ENCODE results near the gene MVK.

MVK gene

DNA sequence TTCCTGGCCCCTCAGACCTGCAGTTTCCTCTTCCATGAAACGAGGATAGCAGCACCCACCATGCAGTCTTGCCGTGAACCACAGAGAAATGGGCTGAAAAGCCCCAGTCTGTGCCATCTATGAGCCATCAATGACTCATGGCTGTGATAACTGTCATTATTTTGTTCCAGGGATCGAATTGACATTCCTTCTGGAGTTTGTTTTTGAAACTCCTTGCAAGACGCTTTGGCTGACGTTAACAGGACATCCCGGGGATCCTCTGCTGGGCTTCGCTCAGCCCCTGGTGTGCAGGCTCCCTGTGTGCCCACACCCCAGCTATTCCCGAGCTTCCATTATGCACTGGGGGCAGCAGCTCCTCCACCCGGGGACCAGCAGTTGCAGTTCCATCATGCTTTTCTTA is 34.1 kb upstream of the MVK start:
- TF ChIP-seq, protein P1, sequence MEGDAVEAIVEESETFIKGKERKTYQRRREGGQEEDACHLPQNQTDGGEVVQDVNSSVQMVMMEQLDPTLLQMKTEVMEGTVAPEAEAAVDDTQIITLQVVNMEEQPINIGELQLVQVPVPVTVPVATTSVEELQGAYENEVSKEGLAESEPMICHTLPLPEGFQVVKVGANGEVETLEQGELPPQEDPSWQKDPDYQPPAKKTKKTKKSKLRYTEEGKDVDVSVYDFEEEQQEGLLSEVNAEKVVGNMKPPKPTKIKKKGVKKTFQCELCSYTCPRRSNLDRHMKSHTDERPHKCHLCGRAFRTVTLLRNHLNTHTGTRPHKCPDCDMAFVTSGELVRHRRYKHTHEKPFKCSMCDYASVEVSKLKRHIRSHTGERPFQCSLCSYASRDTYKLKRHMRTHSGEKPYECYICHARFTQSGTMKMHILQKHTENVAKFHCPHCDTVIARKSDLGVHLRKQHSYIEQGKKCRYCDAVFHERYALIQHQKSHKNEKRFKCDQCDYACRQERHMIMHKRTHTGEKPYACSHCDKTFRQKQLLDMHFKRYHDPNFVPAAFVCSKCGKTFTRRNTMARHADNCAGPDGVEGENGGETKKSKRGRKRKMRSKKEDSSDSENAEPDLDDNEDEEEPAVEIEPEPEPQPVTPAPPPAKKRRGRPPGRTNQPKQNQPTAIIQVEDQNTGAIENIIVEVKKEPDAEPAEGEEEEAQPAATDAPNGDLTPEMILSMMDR (IDR thresholded peaks at IDR 0.05; ENCODE audit: extremely low read depth, missing control alignments), result no peak
- no peak for DNase-seq (ENCODE audit: low spot score)

GRCh38 chr12:109540526-109541412 is 32.8 kb upstream of the MVK start:
- DNase-seq (ENCODE audit: low spot score), result no peak
- TF ChIP-seq, protein P1 (IDR thresholded peaks at IDR 0.05; ENCODE audit: extremely low read depth, missing control alignments), result no peak

- DNase-seq (ENCODE audit: low spot score), result no peak
- TF ChIP-seq, protein P1 (IDR thresholded peaks at IDR 0.05; ENCODE audit: extremely low read depth, missing control alignments), result no peak
Measured at GRCh38 chr12:109541413-109541726, 32.2 kb upstream of the MVK start.

DNA sequence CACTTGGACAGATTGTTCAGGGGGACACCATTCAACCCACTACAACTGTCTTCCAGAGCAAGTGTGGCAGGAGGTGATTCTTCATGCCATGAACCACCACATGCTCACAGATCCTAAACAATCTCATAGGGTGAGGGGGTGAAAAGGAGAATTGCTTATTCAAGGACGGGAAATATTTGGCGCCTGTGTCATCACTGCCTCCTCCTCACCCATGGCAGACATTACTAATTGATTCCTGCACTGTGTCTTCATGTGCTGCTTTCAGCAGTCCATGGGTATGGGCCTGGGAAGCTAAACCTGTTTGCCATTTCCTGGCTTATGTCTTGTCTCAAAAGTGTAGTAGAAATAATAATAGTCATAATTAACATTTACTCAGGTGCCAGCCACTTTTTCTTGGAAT is 31.6 kb upstream of the MVK start:
- TF ChIP-seq, protein P1 (IDR thresholded peaks at IDR 0.05; ENCODE audit: extremely low read depth, missing control alignments), result no peak
- DNase-seq (ENCODE audit: low spot score), result no peak

GRCh38 chr12:109542876-109543275 is 30.7 kb upstream of the MVK start:
- TF ChIP-seq, protein P1 (IDR thresholded peaks at IDR 0.05; ENCODE audit: extremely low read depth, missing control alignments), result no peak
- DNase-seq (ENCODE audit: low spot score), result no peak

DNA sequence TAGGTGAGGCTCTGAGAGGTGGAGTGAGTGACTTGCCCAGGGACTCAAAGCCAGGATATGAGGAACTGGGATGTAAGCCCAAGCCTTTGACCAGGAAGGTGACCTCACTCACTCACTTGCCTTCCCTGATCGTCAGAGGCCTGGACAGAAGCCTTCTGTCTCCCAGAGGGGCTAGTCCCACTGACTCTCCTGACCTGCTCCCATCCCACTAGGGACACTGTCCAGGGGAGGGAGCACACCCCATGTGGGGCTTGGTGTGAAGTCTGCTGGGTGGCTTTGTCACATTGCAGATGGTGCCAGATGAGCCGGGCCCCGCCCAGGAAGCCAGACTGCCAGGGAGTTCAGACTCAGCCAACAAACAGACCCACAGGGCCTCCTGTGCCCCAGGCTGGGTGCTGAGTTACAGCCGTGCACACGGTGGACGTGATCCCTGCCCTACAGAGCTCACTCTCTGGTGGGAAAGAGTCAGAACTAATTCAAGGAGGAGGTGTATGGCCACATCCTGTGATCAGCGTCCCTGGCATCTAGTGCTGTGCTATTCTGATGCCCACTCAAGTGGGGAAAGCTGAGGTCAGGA is 28.6 kb upstream of the MVK start:
- DNase-seq (ENCODE audit: low spot score), result no peak

DNA sequence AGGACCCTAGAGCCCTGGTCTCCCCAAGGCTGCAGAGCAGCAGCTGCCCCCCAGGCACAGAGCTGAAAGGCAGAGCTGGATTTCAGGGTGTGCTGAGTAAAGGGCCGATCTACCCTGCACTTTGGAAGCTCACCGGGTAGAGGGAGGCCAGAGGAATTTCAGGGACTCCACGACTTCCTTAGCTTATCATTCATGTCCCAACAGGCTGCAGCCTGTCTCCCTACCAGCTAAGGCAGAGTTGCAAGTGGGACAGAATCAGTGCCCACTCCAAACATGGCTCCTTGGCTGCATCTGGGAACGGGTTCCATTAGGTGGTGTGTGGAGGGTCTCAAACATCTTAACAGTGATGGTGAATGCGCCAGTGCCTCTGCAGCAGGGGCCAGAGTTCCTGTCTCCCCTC is 27.8 kb upstream of the MVK start:
- TF ChIP-seq, protein P1 (IDR thresholded peaks at IDR 0.05; ENCODE audit: extremely low read depth, missing control alignments), result no peak
- no peak for DNase-seq (ENCODE audit: low spot score)

More for the DNA sequence above, 28.6 kb upstream of the MVK start:
- TF ChIP-seq, protein P1 (IDR thresholded peaks at IDR 0.05; ENCODE audit: extremely low read depth, missing control alignments), result no peak

Data from GM20000 (cell line).